DMS53 treated with DMSO at 0.1 percent for 48 hours (cell line): ENCODE data around the gene RPS27A.
"Not testable (repeated sequence)": the region's sequence is repeated elsewhere in the genome, so short reads cannot be mapped to it uniquely, and the experiment has no call there.

Source experiments
- DNase-seq: peaks from one replicate; lab custom pipeline; 2025; ENCODE audit not compliant: unreplicated experiment; lab: John Stamatoyannopoulos, UW

Gene RPS27A

DNA sequence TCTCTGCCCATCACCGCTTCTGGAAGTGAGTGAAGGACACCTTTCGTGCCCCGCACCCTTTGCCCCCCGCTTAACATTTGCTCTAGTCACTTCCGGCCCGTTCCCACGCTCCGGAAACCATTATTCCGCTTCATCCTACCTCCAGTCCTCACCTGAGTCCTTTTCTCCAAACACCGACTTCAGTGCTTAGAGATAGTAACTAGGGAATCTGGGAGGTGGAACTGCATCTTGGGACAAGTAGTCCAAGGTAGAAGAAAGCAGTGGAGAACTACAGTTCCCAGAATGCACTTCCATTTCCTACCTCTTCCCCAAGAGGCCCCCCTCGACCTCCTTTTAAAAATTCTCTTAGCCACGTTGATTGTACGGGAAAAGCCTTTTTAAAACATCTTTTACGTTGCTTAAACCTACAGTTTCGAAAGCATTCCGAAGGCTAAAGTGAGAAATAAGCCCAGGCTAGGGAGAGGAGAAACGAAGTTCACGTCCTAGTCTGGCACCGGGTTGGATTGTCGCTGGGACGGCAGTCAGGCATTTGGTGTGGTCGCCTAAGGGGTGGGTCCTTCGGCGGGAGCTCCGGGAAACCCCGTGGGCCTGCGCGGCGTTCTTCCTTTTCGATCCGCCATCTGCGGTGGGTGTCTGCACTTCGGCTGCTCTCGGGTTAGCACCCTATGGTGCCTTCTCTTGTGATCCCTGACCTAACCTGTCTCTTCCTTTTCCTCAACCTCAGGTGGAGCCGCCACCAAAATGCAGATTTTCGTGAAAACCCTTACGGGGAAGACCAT is at the start of gene RPS27A, which contains the start of gene CLHC1:
RPS27A (plus strand) TSS at position 605 of the 779 bp plus-strand sequence; CDS start at position 742, 137 bp downstream.
CLHC1 (minus strand) TSS at position 210 of the 779 bp plus-strand sequence. CDS start 9,882 bp downstream, outside the sequence.
- peak; percentile 99 for DNase-seq

DNA sequence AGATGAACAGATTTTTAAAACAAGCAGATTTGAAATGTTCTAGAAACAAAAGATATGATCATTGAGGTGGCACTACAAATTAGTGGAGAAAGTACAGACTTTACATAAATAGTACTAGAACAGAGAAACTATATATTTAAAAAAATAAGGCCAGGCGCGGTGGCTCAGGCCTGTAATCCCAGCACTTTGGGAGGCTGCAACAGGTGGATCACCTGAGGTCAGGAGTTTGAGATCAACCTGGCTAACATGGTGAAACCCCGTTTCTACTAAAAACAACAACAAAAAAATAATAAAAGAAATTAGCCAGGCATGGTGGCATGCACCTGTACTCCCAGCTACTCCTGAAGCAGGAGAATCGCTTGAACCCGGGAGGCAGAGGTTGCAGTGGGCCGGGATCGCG is 45.7 kb upstream of the RPS27A start:
- not testable (repeated sequence) for DNase-seq

DNA sequence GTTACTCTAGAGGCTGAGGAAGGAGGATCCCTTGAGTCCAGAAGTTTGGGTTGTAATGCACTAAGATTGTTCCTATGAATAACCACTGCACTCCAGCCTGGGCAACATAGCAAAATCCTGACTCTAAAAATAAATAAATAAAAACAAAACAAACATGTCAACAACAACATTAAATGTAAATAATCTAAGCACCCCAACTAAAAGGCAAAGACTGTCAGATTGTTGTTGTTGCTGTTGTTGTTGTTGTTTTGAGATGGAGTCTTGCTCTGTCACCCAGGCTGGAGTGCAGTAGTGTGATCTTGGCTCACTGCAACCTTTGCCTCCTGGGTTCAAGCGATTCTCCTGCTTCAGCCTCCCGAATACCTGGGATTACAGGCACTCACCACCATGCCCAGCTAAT is 40.6 kb upstream of the RPS27A start:
- not testable (repeated sequence) for DNase-seq

DNA sequence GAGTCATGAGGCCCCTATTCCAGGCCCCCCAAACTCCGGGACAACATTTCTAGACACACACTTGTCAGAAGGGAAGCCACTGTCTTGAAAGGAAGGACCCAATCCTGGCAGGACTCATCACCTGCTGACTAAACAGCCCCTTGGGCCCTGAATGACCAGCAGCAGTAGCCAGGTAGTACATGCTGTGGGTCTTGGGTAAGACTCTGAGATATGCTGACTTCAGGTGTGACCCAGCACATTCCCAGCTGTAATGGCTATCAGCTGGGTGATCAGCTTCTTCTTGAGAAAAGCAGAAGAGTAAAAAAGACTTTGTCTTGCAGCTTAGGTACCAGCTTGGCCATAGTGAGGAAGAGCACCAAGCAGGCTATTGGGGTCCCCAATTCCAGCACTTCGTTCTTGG is 36.0 kb upstream of the RPS27A start:
- no peak for DNase-seq

DNA sequence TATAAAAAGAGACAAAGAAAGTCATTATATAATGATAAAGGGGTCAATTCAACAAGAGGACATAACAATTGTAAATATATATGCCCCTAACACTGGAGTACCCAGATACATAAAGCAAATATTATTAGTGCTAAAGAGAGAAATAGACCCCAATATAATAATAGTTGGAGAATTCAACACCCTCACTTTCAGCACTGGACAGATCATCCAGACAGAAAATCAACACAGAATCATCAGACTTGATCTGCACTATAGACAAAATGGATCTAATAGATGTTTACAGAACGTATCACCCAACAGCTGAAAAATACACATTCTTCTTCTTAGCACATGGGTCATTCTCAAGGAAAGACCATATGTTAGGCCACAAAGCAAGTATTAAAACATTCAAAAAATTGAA is 32.1 kb upstream of the RPS27A start:
- DNase-seq = no peak

DNA sequence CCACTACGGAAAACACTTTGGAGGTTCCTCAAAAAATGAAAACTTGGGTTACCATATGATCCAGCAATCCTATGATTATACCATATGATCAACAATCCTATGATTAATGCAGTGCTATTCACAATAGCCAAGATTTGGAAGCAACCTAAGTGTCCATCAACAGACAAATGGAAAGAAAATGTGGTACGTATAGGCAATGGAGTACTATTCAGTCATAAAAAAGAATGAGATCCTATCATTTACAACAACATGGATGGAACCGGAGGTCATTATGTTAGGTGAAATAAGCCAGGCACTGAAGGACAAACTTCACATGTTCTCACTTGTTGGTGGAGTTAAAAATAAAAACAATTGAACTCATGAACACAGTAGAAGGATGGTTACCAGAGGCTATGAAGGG is 28.0 kb upstream of the RPS27A start:
- DNase-seq = no peak

DNA sequence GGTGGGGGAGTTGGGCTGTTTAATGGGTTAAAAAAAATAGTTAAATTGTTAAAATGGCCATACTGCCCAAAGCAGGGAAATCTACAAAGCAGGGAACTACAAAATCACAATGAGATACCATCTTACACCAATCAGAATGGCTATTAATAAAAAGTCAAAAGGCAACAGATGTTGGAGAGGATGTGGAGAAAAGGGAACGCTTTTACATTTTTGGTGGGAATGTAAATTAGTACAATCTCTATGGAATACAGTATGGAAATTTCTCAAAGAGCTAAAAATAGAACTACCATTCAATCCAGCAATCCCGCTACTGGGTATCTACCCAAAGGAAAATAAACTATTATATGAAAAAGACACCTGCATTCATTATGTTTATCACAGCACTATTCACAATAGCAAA is 27.5 kb upstream of the RPS27A start:
- DNase-seq = no peak

DNA sequence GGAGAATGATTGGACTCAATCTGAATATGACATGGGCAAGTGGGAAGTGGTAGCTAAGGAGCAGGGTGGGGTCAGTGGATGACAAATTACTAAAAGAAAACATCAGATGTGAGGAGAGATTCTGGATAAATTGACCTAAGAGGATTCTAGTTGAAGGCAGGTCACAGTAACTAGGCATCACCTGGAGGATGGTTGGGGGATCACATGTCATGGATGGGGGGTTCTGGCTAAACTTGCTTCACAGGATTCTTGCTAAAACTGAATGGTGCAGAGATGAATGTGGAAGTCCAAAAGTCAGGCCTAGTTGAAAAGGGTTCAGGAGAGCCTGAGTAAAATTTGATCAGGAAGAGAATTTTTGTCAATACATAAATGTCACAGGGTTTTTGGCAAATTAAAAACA is 18.7 kb upstream of the RPS27A start:
- DNase-seq = no peak

DNA sequence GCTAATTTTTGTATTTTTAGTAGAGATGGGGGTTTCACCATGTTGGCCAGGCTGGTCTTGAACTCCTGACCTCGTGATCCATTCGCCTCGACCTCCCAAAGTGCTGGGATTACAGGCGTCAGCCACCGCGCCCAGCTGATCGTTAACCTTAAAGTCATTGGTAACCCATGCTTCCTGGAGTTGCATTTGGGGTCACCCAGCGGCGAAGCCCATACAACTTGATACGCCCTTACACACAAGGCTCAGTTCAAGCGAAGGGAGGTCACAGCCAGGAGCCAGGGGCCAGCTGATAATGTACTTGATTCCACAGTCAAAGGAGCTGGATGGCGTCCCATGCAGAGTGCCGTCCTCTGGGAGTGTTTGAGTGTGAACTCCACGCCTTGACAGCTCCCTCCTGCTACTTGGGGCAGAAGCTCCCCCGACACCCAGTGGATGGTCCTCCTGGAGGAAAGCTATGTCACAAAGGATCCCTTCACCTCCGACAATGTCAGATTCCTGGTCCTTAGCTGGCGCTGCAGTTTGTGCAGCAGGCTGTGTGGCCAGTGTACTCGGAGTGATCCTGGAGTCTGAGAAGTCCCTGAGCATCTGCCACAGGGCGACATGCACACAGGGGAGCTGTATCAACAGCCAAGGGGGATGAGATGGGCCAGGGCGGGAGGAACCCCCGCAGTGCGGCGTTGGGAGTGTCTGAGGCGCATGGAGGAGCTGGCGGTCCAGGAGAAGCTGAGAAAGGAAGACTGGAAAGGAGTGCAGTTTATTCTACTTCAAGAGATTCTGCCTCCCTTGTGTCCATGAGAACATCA is 8.3 kb upstream of the RPS27A start:
- DNase-seq = no peak

DNA sequence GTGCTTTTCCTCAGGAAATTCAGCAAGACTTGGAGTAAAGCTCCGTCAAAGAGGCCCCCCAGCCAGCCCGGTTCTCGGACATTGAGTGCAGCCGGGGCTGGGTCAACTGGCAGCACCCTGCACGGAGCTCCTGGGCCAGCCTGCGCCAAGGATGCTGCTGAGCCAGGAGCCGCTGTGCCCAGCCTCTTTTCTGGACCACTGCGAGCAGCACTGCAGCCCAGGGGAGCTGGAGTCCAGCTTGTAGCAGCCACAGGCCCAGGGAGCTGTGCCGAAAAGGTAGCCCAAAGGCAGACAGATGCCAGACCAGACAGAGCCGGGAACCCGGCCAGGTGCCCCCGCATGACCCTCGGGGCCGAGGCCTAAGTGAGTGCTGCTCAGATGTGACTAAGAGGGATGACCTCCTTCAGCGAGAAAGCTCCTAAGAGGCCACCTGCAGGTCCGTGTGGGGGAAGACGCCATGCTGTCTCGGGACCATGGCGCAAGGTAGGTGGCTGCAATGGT is 7.7 kb upstream of the RPS27A start:
- no peak for DNase-seq

DNA sequence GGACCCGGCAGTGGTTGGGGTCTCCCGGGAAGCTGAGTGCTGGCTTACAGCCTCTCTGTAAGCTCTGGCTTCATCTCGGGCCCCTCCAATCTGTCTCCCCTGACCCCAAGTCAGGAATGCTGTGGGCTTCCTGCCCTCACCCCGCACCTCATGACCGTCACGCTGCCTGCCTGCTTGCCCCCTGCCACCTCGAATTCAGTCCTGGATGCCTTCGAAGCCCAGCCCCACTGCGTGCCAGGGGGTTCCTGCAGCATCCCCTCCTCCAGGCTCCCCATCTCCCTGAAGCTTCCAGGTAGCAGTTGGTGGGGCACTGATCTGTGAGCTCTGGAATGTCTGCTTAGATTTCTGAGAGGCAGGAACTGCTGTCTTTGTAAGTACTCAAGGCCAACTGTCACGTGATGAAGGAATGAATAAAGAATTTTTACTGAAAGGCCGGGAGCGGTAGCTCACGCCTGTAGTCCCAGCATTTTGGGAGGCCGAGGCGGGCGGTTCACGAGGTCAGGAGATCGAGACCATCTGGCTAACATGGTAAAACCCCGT is 6.9 kb upstream of the RPS27A start:
- no peak for DNase-seq

DNA sequence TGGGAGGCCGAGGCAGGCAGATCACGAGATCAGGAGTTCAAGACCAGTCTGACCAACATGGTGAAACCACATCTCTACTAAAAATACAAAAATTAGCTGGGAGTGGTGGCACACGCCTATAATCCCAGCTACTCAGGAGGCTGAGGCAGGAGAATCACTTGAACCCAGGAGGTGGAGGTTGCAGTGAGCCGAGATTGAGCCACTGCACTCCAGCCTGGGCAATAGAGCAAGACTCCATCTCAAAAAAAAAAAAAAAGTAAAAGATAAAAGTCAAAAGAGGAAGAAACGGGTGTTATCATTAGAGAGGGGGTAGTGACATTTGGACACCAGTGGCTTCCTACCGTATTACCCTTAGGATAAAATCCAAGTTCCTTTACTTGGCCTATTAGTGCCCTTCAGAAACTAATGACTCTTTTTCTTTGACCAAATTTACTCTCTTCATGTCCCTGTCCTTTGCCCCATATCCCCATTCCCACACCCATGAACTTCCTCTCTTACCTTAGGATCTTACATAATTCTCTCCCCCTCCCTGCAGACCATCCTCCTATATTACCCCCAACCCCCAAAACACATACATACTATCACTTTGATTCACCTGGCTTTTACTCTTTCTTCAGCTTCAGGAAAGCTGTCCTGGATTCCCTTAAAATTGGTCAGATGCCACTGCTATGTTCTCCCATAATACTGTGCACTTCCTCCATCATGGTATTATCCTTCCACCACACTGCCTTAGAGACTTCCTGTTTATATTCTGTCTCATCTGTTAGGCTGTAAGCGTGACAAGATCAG is 4.9 kb upstream of the RPS27A start:
- DNase-seq = not testable (repeated sequence)

DNA sequence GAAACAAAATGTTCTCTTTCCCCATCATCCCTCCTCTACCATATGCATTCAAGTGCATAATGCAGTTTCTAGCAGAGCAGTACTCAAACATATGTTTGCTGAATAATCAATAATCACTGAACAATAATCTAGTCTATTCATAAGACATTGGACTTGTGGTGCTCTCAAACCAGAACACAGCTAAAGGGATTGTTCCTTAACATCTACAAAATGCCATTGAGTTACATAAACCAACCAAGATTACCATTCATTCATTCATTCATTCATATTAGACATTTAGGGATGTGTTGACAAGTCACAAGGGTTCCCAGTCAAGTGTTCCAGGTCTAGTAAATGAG is 4.3 kb upstream of the RPS27A start:
- DNase-seq = no peak

DNA sequence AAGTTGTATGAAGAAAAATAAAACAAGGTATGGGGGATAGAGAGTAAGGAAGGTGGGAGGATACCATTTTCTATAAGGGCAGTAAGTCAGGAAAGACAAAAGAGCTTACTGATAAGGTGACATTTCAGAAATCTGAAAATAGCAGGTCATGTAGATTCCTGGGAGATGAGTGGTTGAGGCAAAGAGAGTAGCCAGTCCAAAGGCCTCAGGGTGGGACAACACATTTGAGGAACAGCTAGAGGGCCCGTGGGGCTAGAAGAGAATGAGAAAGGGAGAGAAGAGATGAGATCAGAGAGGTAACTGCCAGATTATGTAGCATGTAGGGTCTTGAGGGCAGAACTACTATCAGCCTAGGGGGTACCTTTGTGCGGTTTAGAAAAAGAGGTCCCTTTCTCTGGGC is 3.3 kb upstream of the RPS27A start:
- no peak for DNase-seq

DNA sequence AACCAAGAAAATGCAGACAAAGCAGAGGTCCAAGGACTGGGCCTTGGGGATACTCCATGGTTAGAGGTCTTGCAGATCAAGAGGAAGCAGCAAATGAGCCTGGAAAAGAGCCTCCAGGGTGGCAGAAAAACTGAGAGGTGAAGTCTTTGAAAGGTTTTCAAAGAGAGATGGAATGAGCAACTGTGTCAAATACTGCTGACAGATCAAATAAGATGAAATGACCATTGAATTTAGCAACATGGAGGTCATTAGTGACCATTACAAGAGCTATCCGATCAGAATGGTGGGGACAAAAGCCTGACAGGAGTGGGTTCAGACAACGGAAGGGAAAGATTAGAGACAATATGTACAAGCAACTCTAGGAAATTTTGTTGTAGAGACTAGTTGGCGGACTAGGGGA is 1.9 kb upstream of the RPS27A start:
- no peak for DNase-seq

DNA sequence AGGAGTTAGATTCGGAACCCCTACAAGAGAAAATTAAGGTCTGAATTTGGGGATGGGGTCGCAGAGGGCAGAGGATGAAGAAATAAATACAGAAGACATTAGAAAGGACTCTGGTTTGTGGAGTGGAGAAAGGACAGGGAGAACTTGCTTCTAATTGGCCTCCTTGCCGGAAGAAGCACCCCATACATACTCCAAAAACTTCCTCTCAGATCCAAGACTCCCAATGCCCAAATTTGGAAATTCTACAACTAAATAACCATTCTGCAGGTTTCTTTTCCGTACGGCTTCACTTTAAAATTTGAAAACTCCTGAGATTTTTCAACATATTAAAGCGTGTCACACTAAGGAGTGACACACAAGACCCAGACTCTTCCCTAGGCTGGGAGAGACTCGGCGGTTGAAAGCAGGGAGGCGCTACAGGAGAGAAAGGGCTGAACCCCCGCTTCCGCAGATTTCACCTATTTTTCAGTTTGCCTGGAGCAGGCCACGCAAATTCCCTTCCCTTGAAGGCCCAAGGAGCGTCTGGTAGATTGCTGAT is 873 bp upstream of the RPS27A start:
- peak; percentile 46 for DNase-seq

DNA sequence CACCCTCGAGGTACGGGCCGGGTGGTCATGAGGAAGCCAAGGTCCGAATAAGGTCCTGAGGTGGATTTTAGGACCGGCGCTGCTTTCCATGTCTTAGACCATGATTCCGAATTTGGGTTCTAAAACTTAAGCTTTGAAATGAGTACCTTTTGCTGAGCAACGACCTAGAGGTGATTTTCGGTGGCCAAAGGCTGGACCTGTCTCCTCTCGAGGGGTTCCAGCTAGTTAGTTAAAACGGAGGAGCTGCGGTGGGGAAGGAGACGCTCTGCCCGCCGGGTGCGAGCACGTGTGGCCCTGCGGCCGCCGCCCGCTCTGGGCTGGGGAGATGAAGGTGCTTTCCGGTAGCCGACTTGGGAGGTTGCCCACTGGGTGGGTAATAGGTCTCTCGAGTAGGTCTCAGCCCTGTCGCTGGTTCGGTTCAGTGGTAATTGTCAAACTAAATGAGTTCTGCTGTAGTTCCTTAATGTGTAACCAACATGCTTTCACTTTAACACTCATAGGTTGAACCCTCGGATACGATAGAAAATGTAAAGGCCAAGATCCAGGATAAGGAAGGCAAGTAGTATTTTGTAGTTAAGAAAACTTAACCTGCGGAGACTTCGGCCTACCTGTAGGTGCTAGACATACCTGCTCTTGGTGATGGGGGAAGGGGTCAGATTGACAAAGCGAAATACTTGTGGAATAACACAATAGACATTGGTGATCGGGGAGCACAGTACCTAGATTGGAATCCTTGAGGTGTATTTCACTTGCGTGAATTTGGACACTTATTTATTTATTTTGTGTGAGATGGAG is 572 bp downstream of the RPS27A start:
- DNase-seq = no peak

DNA sequence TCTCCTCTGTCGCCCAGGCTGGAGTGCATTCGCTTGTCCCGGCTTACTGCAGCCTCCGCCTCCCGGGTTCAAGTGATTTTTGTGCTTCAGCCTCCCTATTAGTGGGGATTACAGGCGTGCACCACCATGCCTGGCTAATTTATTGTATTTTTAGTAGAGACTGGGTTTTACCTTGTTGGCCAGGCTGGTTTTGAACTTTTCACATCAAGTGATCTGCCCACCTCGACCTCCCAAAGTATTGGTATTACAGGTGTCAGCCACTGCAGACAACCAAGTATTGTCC is 1.1 kb downstream of the RPS27A start:
- DNase-seq = no peak

DNA sequence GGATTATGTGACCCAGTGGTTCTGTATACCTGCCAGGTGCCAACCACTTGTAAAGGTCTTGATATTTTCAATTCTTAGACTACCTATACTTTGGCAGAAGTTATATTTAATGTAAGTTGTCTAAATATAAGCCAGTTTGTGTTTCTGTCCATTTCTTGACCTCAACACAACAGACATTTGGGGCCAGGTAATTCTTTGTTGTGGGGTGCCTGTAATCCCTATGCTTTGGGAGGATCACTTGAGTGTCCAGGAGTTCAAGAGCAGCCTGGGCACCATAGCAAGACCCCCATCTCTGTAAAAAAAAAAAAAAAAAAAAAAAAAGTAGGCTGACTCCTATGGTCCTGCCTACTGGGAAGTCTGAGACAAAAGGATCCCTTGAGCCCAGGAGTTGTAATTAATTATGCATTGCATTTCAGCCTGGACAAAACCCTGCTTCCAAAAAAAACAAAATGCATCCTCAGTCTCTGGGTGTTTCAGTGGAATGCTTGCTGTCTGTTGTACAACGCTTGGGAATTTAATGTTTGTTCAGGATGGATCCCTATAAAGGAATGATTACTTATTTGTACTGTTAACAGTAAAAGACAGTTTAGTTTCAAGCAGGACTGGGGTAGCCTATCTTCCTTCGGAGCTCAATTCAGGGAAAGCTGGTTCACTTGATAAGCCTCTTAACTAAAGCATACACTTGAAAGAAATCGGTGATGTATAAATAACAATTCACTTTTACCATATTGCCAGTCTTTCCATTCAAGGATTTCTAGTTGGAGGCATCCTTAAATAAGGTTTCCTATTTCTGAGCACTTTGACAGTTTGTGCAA is 3.4 kb downstream of the RPS27A start:
- DNase-seq = no peak
